Immature natural killer cell (primary cell): ENCODE results near the gene ADAM12. TPM values are rescaled to one million over a fixed set of nuclear protein-coding genes. Genes with fewer than 3 reads are reported as not detected.

Source experiments
- DNase-seq, 3 donors: peaks; one replicate each; pipeline ENCODE4 v3.0.0; 2022; ENCODE audit warnings: mixed read lengths in 1 of 3
- H3K27ac Mint-ChIP-seq, 6 donors: one replicate each; pipeline ENCODE4 v1.8.0; 2020; ENCODE audit warnings: mixed read lengths in 6 of 6, mild to moderate bottlenecking in 5 of 6, inconsistent platforms in 4 of 6, moderate library complexity in 3 of 6
- H3K27me3 Mint-ChIP-seq, 3 donors: one replicate each; pipeline ENCODE4 v1.8.0; 2020 to 2021; ENCODE audit warnings: low read depth in 3 of 3, mild to moderate bottlenecking in 3 of 3, mixed read lengths in 3 of 3, moderate library complexity in 3 of 3, inconsistent platforms in 1 of 3
- H3K36me3 Mint-ChIP-seq, 3 donors: one replicate each; pipeline ENCODE4 v1.8.0; 2020; ENCODE audit warnings: mixed read lengths in 3 of 3, inconsistent platforms in 2 of 3, mild to moderate bottlenecking in 2 of 3
- H3K4me1 Mint-ChIP-seq, 2 donors: one replicate each; pipeline ENCODE4 v1.8.0; 2020; ENCODE audit warnings: inconsistent platforms in 2 of 2, mild to moderate bottlenecking in 2 of 2, mixed read lengths in 2 of 2, moderate library complexity in 1 of 2
- H3K4me3 Mint-ChIP-seq, 5 donors: one replicate each; pipeline ENCODE4 v1.8.0; 2020; ENCODE audit warnings: mild to moderate bottlenecking in 5 of 5, mixed read lengths in 5 of 5, inconsistent platforms in 3 of 5, moderate library complexity in 3 of 5
- H3K9me3 Mint-ChIP-seq, 6 donors: one replicate each; pipeline ENCODE4 v1.8.0; 2020; ENCODE audit warnings: mild to moderate bottlenecking in 6 of 6, mixed read lengths in 6 of 6, inconsistent platforms in 4 of 6, moderate library complexity in 3 of 6
- polyA plus RNA-seq, 3 donors: library from polyadenylated mRNA; unstranded; fragments of 300-500 nt; fragmentation: Illumina TruSeq; gene quantifications; one replicate each; pipeline ENCODE4 v1.2.3, GENCODE V29; 2021

The ADAM12 gene
- polyA plus RNA-seq, 3 donors from 2014 or later: 0.07 to 0.11 TPM; not detected in 1

DNA sequence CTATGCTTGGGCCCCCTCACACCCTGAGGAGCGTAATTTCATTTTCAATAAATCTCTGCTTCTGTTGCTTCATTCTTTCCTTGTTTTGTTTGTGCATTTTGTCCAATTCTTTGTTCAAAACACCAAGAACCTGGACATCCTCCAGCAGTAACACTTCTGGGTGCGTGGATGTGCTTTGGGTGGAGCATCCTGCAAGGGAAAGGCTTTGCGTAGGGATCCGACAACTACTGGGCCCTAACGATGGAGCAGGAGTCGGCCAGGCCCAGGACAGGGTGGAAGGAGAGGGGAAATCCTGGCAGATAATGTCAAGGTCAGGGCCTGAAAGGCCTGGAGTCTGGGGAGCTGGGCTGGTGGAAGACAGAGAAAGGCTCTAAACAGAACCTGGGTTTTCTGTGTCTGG, 231.8 kb downstream of the ADAM12 start:
- H3K27me3 Mint-ChIP-seq: peaks cover 2 to 13% (median 9%) of the 10 kb centered on the region in 3 donors
- H3K27ac Mint-ChIP-seq: no peak overlapping the region
- DNase-seq: no peak
- H3K9me3 Mint-ChIP-seq: peaks cover 0 to 2% (median 0%) of the 10 kb centered on the region in 6 donors
- no peak overlapping the region for H3K4me3 Mint-ChIP-seq
- H3K36me3 Mint-ChIP-seq: no peaks in the 10 kb centered on the region
- H3K4me1 Mint-ChIP-seq: no peaks in the 10 kb centered on the region

DNA sequence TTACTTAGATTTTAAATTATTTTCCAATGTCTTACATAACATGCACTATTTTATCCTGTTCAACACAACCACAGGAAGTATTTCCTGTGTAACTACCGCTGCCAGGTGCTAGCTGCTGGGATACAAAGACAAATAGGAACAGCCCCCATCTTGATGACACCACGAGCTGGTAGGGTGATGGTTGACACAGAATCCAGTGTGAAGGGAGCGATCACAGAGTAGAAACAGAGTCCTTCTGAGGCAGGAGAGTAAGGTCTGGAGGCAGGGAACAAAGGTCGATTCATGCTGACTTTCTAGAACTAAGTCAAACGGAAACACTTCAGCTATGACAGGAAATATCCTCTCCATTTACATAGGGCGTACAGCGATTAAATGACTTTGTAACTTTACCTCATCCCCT, 232.3 kb downstream of the ADAM12 start:
- H3K27ac Mint-ChIP-seq: no peak overlapping the region
- H3K4me3 Mint-ChIP-seq: no peak overlapping the region
- H3K27me3 Mint-ChIP-seq: peaks cover under 1 to 12% (median 9%) of the 10 kb centered on the region in 3 donors
- no peaks in the 10 kb centered on the region for H3K36me3 Mint-ChIP-seq
- H3K4me1 Mint-ChIP-seq: no peaks in the 10 kb centered on the region
- H3K9me3 Mint-ChIP-seq: peaks cover 0 to 2% (median 0%) of the 10 kb centered on the region in 6 donors
- no peak for DNase-seq

DNA sequence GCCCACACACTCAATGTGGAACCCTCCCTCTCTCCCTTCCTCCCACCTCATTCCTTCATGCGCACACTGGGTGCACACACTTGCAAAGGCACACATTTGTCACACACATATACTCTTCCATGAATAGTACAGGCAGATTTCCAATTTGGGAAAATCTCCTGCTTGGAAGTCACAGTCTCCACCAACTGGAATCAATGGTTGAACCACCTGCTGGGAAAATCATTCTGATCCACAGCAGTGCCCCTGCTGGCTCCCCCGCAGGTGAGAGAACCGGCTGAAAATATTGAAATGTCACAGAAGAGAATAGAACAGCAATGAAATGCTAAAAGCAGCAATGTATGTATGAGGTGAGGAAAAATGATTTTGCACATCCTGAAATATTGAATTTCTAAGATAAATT, 232.7 kb downstream of the ADAM12 start:
- Mint-ChIP-seq H3K27ac (no peak overlapping the region), H3K4me3 (no peak overlapping the region), H3K27me3 (peaks cover 0 to 8% (median 7%) of the 10 kb centered on the region in 3 donors), H3K36me3 (peaks cover 0 to 3% (median 0%) of the 10 kb centered on the region in 3 donors), H3K9me3 (peaks cover 0 to 3% (median under 1%) of the 10 kb centered on the region in 6 donors), H3K4me1 (no peaks in the 10 kb centered on the region)
- DNase-seq: no peak

DNA sequence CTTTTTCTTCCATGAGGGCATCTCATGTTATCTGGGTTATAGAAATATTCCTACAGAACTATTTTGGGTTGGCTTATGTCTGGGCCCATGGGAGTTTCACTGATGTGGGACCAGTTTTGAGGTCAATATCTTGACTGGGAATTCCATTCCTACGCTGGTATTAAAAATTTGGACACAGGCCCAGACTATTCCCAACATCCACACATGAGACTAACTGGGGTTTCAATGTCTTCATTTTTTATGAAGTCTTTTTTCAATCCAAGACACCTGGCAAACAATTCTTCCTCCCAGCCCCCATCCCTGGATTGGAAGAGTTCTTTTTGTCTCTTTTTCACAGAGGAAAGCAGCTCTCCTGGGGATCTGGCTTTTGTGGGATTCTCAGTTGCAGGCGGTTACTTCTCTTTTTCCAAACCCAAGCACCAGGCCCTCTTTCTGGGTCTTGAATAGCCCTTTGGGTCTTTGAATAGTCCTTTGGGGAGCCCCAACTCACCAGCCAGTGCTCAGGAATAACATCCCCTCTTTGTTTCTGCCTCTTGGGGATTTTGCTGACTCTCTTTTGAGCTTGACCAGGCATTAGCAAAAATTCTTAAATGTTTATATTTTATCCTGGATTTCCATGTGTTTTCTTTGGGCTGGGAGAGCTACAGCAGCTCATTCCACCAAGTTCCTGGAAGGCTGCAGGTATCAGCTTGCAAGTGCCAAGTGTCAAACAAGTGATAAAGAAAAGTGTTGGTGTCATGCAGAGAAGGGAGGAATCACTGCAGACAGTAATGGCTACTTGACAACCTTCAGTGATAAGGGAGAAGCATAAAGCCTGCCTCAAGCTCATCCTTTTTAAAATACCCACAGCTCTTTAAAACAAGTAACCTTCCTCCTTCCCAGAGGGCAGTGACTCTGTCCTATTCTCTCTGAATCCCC, 234.3 kb downstream of the ADAM12 start:
- H3K27me3 Mint-ChIP-seq: peaks cover 0 to 10% (median 5%) of the 10 kb centered on the region in 3 donors
- DNase-seq: no peak
- H3K4me1 Mint-ChIP-seq: no peaks in the 10 kb centered on the region
- no peak overlapping the region for H3K4me3 Mint-ChIP-seq
- peaks cover 0 to 6% (median 1%) of the 10 kb centered on the region in 6 donors for H3K9me3 Mint-ChIP-seq
- H3K27ac Mint-ChIP-seq: no peak overlapping the region
- peaks cover 0 to 5% (median 0%) of the 10 kb centered on the region in 3 donors for H3K36me3 Mint-ChIP-seq

DNA sequence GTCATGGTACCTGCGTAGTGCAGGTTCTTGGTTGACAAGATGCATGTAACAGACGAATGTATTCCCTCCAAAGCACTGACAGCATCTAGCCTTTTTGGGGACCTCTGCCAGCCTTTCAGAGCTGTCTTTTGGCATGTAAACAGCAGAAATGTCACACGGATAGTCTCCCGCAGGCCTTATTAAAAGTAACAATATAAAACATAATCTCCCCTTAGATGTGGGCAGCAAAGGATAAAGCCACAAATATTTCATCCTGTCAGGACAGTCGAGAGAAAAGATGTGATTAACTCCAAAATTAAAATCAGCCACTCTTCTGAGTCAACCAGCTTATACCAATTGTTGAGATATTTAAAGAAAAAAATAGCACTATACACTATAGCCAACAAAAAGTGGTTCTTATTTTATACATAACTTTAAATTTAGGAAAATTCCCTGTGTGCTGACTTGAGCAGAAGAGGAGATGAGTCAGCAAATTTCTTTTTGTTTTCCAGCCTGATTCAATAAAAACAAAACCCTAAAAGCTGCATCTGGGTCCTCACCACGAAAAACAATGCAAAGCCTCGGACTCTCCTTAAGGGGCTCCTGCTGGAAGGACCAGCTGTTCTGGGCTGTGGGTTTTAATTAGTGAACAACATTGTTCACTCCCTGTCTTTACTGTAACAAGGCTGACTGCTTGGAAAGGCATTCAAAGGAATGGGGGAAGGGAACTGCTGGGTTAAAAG, 240.2 kb downstream of the ADAM12 start:
- Mint-ChIP-seq H3K27me3 (peaks cover 0 to 2% (median 0%) of the 10 kb centered on the region in 3 donors), H3K36me3 (peaks cover 0 to 5% (median 0%) of the 10 kb centered on the region in 3 donors), H3K27ac (no peak overlapping the region), H3K4me1 (no peaks in the 10 kb centered on the region), H3K4me3 (no peak overlapping the region), H3K9me3 (peaks cover 0 to 6% (median 1%) of the 10 kb centered on the region in 6 donors)
- no peak for DNase-seq

DNA sequence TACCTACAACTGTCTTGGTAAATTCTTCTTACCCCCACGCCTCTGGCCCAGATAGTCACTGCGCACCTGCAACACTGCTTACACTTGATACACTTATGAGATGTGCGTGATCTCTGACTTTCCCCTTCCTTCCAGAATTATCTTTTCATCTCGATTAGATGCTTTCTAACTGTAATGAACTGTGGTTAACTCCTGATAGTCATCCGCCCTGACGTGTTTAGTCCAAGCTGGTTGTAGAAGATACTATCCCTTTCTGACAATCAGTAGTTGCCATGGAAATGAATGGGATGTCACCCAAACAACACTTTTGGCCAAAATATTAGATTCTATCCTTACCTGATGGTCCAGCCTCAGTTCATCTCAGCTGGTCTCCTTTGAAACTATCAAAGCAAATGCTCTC, 241.5 kb downstream of the ADAM12 start:
- Mint-ChIP-seq H3K9me3 (peaks cover 0 to 6% (median under 1%) of the 10 kb centered on the region in 6 donors), H3K27me3 (peaks cover 0 to 8% (median 2%) of the 10 kb centered on the region in 3 donors), H3K36me3 (peaks cover 0 to 5% (median 0%) of the 10 kb centered on the region in 3 donors), H3K4me1 (no peaks in the 10 kb centered on the region), H3K4me3 (no peak overlapping the region), H3K27ac (no peak overlapping the region)
- DNase-seq: no peak

DNA sequence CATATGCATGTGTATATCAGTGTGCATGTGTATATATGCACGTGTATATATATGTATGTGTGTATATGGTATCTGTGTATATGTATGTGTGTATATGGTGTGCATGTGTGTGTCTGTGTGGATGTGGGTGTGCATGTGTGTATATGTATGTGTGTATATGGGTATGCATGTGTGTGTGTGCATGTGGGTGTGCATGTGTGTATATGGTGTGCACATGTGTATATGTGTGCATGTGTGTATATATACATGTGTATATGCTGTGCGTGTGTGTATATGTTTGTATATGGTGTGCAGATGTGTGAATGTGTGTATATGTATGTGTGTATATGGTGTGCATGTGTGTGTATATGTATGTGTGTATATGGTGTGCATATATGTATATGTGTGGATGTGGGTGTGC, 245.2 kb downstream of the ADAM12 start:
- H3K4me1 Mint-ChIP-seq: no peaks in the 10 kb centered on the region
- H3K9me3 Mint-ChIP-seq: no peaks in the 10 kb centered on the region
- H3K27ac Mint-ChIP-seq: no peak overlapping the region
- no peaks in the 10 kb centered on the region for H3K36me3 Mint-ChIP-seq
- no peak overlapping the region for H3K4me3 Mint-ChIP-seq
- peaks cover 1 to 9% (median 3%) of the 10 kb centered on the region in 3 donors for H3K27me3 Mint-ChIP-seq
- no peak for DNase-seq

DNA sequence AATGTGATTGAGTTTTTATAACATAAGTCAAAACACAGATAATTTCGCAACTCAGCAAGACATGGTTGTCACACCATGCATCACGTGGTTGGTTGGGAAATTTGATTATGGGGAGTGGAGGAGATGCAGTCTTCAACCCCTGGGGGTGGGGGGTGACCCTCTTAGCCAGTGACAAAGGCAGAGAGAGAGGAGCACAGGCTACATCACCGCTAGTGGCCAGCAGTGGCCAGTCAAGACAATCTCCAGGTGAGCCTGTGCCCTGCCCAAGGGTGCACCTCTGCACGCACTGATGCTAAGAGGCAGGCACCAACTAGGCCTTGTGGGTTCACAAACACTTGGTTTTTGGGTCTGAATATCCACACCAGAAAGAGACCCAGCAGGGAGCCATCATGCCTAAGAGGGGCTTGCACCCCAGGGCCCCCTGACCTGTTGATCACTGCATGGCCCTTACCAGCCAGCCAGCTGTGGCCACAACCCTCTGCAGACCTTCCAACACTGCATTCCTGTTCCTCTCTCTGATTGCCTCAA, 247.5 kb downstream of the ADAM12 start:
- H3K27me3 Mint-ChIP-seq: peaks cover 1 to 9% (median 3%) of the 10 kb centered on the region in 3 donors
- H3K9me3 Mint-ChIP-seq: no peaks in the 10 kb centered on the region

DNA sequence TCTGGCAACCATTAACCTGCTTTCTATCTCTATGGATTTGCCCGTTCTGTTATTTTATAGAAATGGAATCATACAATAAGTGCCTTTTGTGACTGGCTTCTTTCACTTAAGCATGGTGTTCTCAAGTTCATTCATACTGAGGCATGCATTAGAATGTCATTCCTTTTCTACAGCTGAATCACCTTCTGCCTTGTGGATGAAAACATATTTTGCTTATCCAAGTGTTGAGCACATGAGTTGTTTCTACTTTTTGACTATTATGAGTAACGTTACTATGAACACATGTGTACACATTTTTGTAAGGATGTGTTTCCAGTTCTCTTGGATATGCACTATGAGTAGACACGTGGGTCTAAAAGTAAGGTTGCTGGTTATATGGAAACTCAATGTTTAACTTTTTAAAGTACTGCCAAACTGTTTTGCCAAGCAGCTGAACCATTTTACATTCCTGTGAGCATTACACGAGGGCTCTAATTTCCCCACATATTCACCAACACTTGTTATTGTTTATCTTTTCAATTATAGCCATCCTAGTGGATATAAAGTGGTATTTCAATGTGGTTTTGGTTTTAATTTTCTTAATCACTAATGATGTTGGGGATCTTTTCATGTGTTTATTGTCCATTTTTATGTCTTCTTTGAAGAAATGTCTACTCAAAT, 250.6 kb downstream of the ADAM12 start:
- DNase-seq: no peak
- no peak overlapping the region for H3K27ac Mint-ChIP-seq

More for the DNA sequence above, 247.5 kb downstream of the ADAM12 start:
- Mint-ChIP-seq H3K36me3 (no peaks in the 10 kb centered on the region), H3K27ac (no peak overlapping the region), H3K4me3 (no peak overlapping the region), H3K4me1 (peaks cover 4 to 14% of the 10 kb centered on the region in 2 donors)
- DNase-seq: no peak

DNA sequence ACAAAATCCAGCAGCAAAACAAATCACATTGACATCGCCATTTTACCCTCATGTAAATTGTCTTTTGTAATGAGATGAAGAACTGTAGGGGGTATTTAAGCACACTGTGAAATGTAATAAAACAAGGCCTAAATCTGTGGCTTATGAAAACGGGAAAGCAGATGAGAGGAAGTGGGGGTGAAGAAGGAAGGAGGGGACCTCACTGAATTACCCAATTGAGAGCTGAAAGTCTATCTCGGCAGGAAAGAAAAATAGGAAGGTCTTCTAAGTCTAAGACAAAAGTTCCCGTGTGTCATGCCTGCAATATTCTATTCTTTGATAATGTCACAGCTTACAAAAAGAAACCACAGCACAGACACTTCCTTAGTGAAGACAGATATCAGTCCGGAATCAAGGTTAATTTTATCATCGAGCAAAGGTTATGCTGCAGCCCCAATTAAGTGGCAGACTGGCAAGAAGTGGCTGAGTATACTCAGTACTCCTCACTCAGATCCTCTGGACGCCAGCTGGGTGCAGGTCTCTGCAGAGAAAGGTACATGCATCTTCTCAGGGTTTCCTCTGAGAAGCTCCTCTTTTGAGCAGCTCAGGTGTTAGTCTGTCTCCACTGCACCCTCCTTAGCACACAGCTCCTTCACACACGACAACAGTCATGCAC, 252.2 kb downstream of the ADAM12 start:
- Mint-ChIP-seq H3K27me3 (peaks cover 2 to 4% (median 3%) of the 10 kb centered on the region in 3 donors), H3K4me1 (peaks cover 5 to 18% of the 10 kb centered on the region in 2 donors), H3K9me3 (no peaks in the 10 kb centered on the region), H3K4me3 (peak overlapping the region in 3 of 5 donors; percentile 29 to 55 (median 38)), H3K36me3 (no peaks in the 10 kb centered on the region), H3K27ac (peak overlapping the region in 4 of 6 donors; percentile 6 to 28 (median 16))
- DNase-seq: no peak

More for the DNA sequence above, 250.6 kb downstream of the ADAM12 start:
- H3K27me3 Mint-ChIP-seq: peaks cover 2 to 9% (median 6%) of the 10 kb centered on the region in 3 donors
- H3K4me3 Mint-ChIP-seq: no peak overlapping the region
- H3K9me3 Mint-ChIP-seq: no peaks in the 10 kb centered on the region
- H3K36me3 Mint-ChIP-seq: no peaks in the 10 kb centered on the region
- peaks cover 5 to 18% of the 10 kb centered on the region in 2 donors for H3K4me1 Mint-ChIP-seq

DNA sequence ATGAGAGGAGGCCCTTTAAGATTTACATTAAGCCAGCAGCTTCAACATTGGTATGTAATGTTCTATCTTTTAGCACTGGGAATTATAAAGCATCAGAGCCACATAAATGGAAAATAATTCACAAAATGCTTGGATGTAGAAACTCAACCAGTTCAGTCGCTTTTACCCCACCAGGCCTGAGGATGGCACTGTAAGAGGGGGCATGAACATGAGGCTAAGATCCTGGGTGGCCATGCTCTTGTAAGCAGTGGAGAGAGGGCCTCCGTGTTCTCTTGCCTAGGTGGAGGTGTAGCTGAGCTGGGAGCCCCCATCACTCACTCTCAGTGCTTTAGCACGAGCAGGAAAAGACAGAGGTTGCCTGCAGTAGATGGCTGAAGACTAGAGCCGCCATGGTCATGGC, 253.1 kb downstream of the ADAM12 start:
- no peak overlapping the region for H3K4me3 Mint-ChIP-seq
- peaks cover 3 to 6% (median 4%) of the 10 kb centered on the region in 3 donors for H3K27me3 Mint-ChIP-seq
- H3K27ac Mint-ChIP-seq: peak overlapping the region in 1 of 6 donors; percentile 17
- no peaks in the 10 kb centered on the region for H3K9me3 Mint-ChIP-seq
- peaks cover 5 to 18% of the 10 kb centered on the region in 2 donors for H3K4me1 Mint-ChIP-seq
- no peak for DNase-seq
- H3K36me3 Mint-ChIP-seq: no peaks in the 10 kb centered on the region

DNA sequence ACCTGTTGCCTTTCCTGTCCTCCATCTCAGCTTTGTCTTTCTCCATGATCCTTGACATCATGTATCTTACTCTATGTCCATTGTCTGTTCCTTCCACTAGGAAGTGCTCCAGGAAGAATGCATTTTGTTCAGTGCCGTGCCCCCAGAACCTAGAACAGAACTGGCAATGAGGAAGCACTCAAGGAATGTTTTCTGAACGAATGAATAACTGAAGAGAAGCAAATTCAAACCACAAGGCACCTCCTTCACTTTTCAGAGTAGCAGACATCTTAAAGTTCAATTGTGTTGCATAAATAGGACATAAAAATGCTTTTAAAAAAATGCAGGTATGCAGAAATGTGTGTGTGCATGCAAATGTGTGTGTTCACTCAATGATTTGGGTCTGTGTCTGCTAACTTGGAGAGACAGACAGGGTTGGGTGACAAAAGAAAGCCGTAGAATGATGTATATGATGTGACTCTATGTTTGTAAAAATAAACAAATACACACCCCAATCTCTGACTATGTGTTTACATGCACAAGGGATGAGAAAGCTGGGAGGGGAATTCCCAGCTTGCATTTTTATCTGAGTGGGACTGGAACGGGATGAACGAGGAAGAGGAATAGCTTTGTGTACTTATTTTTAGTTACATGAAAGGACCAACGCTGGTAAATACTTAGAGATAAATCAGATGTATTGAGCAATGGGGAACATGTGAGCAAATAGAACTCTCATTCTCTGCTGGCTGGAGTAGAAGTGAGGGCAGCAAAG, 254.2 kb downstream of the ADAM12 start:
- Mint-ChIP-seq H3K4me3 (no peak overlapping the region), H3K4me1 (peaks cover 5 to 18% of the 10 kb centered on the region in 2 donors), H3K27ac (no peak overlapping the region), H3K9me3 (no peaks in the 10 kb centered on the region), H3K36me3 (no peaks in the 10 kb centered on the region), H3K27me3 (peaks cover 0 to 6% (median 4%) of the 10 kb centered on the region in 3 donors)
- DNase-seq: no peak
